ENCODE data around the gene MMAB.

The MMAB gene

DNA sequence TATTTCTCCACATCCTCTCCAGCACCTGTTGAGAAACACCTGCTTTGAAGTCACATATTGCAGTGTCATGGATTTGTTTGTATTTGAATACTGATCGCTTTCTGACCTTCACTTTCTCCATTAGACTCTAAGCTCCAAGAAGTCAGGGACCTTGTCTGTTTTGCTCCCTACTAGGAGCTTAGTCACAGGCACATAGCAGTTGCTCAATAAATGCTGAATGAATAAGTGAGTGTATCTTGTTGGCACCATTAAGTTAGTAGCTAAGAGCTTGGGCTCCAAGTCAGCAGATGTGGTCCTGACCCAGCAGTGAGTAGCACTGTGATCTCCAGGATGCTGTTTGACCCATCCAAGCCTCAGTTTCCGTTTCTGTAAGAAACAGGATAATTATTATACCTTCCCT, 10.4 kb upstream of the MMAB start:
- DNase-seq (ENCODE audit: low spot score), result no peak

DNA sequence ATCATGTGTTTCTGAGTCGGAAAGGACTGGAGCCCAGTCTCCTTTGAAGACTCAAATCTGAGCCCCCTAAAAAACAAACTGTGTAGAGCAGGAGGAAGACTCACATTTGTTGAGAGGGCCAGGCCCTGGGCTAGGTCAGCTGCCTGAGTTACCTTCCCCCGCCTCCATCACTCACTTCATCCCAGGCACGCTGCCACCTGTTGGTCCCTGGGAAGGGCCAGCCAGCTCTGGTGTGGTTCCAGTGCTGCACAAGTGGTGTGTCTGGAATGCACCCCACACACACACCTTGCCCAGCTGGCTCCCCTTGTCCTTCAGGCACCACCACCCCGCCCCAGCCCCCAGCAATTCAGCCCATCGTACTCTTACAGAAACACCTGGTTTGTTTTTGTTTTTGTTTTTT, 9.3 kb upstream of the MMAB start:
- DNase-seq (ENCODE audit: low spot score), result no peak

DNA sequence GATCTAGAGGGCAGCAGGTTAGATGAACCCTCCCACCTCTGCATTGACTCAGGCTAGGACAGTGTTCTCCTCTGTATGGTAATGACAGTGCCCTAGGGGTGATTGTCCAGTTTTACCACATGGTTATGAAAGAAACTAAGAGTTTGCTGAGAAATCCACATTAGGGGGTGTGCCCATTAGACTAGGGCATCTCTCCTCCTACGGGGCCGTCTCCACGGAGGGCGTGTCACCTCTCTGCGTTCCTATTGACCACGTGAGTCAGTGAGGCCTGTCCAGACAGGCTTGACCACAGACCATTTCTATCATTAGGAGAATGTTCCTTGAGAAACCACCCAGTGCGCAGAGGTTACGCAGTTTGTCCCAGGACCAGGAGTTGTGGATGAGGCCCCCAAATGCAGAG, 8.6 kb upstream of the MMAB start:
- no peak for DNase-seq (ENCODE audit: low spot score)

DNA sequence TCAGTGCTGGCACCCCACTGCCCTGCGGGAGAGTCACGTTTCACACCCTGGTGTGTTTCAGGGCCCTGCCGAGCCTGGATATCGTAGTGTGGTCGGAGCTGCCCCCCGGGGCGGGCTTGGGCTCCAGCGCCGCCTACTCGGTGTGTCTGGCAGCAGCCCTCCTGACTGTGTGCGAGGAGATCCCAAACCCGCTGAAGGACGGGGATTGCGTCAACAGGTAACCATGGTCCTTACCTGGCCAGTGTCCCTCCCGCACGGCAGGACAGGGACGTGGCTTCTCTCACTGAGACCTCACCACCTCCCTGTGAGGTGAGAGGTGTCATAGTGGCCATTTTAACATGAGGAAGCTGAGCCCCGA, 8.0 kb upstream of the MMAB start:
- DNase-seq (ENCODE audit: low spot score), result no peak

DNA sequence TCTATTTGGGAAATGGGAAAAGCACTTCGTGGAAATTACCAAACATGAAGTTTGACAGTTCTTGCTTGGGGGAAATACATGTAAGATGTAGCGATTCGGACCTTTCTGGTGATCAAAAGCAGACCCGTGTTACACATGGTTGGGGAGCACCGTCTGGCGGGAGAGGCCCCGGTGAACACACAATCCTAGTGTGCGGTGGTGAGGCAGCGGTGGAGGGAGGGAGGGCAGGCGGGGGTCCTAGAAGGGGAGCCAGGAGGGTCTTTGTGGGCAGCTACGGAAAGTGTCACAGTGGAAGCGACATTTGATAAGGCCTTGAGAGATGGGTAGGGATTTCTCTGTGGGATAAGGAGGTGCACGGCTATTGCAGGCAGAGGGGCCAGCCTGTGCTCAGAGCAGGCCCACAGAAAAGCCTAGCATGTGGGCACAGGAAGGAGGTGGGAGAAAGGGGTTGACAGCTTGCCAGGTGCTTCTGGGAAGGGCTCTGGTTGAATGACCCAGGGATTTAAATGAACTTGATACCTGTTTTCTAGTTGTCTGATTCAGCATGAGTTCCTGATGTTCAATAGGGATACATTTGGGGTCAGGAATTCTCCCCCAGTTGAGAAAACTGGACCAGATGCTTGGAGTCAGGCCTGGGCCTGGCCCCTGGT, 7.5 kb upstream of the MMAB start:
- no peak for DNase-seq (ENCODE audit: low spot score)

DNA sequence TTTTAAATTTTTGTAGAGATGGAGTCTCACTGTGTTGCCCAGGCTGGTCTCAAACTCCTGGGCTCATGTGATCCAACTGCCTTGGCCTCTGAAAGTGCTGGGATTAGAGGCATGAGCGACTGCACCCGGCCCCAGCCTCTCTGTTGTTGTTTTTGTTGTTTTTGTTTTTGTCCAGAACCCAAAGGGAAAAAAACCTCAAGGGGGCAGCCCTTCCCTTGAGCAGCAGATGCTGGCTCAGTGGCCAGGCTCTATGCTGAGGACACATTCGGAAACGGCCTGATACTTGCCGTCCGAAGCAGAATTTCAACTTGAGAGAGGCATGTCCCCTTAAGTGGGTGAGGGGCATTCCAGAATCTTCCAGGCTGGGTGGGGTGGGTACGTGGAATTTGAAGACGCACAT, 7.0 kb upstream of the MMAB start:
- DNase-seq (ENCODE audit: low spot score), result no peak

DNA sequence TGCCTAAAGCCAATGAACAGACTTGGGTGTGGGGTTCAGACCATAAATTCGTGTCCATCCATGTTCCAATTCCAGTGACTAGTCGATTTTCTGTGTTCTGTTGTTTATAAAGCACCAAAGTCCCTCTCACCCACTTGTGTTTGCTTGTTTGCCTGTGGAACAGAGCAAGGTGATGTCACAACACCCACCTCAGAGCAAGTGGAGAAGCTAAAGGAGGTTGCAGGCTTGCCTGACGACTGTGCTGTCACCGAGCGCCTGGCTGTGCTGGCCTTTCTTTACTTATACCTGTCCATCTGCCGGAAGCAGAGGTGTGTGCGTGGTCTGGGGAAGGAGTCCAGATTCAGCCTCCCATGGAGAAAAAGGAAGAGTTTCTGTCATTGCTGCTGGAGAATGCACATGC, 6.3 kb upstream of the MMAB start:
- no peak for DNase-seq (ENCODE audit: low spot score)

DNA sequence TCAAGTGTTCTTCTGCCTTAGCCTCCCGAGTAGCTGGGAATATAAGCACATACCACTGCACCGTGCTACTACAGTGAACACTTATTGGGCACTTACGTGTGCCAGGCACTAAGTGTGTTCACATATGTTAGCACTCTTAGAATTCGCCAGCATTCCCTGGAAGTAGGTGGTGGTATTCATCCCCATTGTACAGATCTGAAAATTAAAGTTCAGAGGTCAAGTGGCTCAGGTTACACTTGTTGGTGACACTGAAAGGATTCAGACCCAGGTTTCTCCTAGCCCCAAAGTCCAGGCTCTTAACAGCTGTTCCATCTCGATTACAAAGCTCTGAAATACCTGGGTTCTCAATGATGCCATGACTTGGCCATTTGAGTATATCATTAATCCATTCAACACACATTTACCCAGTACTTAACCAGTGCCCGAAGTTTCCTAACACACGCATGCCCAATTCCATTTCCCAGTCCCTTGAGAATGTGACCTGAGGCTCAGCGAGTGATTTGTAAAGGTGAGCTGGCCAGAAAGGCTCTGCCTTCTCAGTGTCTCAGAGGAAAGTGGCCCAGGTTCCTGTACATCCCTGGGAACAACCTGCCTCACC, 5.1 kb upstream of the MMAB start:
- no peak for DNase-seq (ENCODE audit: low spot score)

DNA sequence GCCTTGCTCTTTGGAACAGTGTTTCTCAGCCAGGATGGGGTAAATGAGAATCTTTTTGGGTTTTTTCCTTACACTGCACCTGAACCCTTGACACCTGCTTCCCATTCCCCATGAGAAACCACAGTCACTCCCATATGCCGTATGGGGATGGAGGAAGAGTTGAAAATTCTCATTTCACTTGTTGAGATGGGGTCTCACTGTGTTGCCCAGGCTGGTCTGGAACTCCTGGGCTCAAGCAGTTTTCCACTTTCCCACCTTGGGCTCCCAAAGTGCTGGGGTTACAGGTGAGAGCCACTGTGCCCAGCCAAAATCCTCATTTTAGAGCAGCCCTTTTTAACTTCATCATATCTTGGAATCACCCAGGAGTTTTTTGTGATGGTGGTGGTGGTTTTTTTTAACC, 4.0 kb upstream of the MMAB start:
- no peak for DNase-seq (ENCODE audit: low spot score)

DNA sequence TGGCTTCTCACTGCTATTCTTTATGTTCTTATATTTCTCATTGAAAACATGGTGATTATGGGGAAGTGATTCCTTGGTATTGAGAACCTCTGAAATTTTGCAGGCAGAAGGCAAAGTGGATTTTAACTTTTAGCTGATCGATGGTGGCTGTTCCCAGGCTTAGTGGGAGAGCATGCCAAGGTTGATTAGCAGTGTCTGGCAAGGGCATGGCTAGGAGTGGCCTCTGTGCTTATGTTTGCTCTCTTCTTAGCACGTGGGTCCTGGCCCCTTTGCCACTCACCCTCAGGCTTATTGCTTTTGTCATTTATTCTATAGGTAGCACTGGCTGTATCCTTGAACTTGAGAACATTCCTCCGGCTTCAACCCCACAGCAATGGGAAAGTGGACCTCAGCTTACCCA, 2.4 kb upstream of the MMAB start:
- DNase-seq (ENCODE audit: low spot score), result no peak

DNA sequence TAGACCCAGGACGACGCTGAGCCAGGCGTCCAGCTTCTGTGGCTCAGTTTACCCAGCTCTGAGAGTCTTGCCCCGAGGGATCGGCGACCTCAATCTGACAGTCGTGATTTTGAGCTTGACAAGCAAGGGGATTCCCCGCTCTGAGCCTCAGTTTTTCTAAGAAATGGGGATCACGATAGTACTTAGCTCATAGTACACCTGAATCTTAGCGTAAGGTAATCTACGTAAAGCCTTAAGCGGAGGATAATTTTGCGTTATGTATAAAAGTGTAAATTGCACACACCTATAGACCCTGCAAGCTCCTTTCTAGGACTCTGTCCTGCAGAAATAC, 575 bp upstream of the MMAB start:
- no peak for DNase-seq (ENCODE audit: low spot score)

DNA sequence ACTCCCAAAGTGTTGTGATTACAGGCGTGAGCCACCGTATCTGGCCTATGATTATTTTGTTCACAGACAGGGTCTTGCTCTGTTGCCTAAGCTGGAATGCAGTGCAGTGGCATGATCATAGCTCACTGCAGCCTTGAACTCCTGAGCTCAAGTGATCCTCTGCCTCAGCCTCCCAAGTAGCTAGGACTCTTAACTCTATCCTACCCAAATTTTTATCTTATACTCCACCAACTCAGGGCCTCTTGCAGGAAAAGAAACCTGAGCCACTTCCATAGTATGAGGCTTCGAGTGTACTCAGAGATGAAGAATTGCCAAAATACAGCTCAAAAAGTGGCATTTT, 828 bp downstream of the MMAB start:
- DNase-seq (ENCODE audit: low spot score), result no peak

DNA sequence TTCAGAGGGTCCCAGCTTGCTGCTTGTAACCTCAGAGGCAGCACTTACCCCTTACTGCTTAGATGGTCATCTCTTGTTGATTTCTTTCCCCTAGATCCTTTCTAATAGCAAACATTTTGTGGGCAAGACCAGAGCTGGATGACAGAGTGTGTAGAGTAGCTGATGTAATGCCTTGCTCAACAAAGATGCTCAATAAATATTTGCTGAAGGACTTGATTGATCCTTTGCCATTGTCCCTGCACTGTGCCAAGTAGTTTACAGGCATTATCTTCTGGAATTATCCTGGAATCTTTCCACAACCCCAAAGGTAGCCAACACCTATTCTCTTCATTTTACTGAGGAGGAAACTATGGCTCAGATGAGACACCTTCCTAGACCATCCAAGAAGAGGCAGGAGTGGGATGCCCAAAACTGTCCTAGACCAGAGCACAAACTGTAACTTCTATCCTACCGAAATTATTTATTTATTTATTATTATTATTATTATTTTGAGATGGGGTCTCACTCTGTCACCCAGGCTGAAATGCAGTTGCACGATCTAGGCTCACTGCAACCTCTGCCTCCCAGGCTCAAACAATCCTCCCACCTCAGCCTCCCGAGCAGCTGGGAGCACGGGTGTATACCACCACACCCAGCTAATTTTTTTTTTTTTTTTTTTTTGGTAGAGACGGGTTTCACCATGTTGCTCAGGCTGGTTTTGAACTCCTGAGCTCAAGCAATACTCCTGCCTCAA, 1.4 kb downstream of the MMAB start:
- DNase-seq (ENCODE audit: low spot score), result no peak

DNA sequence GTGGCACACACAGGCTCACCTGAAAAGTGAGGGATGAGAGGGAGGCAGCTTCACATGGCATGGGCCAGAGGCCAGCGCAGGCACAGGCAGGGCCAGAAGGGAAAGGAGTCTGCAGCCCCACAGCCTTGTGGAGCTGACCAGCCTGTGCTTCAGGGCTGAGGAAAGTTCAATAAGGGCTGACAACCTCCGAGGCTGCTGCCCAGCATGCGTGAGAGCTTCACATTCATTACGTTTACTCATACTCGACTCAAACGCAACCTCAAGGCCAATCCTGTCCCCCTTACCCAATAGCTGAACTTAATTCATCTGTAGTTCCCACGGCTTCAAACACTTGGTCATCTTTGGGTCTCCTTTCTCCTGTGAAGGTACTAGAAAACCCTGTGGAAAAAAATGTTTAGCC, 4.8 kb downstream of the MMAB start:
- no peak for DNase-seq (ENCODE audit: low spot score)

DNA sequence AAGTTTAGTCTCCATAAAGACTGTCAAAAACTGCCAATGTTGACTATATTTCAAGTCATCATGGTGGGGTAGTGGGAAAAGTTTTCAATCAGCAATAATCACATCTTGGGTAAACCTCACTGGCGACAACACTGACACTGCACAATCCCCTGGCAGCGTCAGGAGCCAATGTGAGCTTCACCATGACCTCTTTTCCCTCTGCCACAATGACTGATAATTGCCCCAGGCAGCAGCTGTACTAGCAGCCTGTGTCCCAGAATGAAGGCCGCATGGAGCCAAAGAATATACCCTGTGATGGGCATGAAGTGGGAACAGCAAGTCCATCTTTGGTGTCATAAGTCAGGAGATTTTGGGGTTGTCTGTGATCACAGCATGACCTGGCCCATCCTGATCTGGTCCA, 5.3 kb downstream of the MMAB start:
- DNase-seq (ENCODE audit: low spot score), result no peak

DNA sequence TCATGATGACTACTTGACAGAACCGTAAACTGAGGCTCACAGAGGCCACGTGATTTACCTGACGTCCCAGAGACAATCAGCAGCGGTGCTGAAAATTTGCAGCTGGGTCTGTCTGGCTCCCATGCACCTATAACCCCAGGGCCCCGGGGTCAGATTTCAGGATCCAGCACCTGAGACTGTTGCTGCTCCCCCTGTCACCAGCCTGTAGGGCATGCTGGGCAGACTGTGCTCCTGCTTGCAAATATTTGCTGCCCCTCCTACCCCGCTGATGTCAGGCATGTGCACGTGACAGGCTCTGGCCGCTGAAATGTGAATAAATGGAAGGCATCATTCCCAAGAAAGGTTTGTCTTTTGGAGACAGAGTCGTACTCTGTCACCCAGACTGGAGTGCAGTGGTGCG, 6.0 kb downstream of the MMAB start:
- DNase-seq (ENCODE audit: low spot score), result no peak

DNA sequence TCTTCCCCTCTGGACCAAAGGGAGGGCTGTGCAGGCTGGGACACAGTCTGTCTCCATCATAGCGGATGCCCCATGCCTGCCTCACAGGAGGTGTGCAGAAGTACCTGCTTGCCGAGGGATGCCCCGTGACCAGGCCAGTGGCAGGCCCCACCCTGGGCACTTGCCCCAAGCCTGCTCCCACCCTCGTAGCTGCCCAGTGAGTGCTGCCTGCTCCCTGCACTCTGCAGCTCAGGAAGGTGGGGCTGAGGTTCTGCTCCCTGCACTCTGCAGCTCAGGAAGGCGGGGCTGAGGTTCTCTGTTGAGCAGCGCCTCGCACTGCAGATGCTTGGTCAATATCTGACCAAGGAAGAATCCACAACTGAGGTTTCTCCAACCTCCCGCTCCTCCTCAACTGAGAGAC, 6.9 kb downstream of the MMAB start:
- no peak for DNase-seq (ENCODE audit: low spot score)

DNA sequence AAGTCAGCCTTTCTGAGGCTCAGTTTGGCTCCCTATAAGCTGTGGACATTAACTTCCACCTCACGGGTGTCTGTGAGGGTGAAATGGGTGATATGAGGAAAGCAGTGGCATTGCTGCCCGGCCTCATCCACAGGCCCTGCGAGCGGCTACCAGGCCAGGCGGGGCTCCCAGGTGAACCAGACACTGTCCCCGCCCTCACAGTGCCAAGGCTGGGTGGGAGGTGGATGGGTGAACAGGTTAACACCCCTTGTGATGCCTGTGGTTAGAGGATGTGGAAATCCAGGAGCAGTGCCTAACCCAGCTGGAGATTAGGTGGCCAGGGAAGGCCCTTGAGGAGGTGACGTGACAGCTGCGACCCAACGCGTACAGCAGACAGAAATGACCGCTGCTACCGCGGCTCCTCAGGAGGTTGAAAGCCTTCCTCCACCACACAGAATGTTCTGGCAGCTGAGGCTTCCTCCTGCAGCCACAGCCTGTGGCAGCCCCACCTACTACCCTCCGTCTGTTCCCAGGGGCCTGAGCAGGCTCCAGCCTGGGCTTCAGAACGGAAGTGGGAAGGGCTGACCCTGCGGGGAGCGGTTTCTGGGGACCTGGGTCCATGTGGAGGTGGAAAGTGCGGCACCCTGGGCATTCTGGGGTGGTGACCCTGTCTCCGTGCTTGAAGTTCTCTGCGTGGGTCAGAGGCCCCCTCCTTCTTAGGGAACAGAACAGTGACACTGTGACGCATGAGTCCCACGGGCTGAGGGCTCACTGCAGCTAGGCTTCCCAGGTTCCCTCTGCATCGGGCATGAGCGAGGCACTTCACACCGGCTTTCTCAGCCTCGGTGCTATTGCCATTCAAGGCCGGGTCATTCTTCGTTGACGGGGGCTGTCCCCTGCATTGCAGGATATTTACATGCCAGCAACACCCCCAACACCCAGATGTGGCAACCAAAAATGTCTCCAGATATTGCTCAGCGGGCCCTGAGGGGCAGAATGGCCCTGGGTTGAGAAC, 9.7 kb downstream of the MMAB start:
- no peak for DNase-seq (ENCODE audit: low spot score)

DNA sequence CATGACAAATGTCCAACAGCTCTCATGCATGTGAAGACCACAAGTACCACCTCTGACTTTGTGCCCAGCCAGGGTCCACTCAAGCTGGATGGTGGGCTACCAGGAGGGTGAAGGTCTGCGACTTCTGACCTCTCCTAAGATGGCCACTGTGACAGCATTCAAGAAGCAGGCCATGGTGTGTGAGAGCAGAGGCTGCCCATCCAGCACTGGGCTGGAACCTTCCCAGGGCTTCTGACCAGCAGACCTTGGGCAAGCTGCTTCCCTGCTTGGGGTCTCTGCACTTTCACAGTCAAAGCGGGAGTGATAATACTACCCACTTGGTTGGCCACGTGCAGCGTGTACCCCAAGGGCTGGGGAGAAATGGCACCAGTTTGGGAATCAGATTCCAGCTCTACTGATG, 10.4 kb downstream of the MMAB start:
- DNase-seq (ENCODE audit: low spot score), result no peak

DNA sequence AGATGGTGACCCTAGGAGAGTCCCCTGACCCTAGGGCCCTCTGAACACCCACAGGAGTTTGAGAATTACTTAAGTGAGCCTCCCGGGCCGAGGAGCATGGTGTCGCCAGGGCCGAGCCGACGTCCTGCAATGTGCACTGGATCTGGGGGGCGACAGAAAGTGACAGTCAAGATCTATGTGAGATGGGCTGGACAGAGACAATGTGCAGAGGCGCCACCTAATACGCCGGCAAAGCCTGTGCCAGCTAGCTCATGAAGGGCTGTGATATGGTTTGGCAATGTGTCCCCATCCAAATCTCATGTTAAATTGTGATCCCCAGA, 11.6 kb downstream of the MMAB start:
- no peak for DNase-seq (ENCODE audit: low spot score)

DNA sequence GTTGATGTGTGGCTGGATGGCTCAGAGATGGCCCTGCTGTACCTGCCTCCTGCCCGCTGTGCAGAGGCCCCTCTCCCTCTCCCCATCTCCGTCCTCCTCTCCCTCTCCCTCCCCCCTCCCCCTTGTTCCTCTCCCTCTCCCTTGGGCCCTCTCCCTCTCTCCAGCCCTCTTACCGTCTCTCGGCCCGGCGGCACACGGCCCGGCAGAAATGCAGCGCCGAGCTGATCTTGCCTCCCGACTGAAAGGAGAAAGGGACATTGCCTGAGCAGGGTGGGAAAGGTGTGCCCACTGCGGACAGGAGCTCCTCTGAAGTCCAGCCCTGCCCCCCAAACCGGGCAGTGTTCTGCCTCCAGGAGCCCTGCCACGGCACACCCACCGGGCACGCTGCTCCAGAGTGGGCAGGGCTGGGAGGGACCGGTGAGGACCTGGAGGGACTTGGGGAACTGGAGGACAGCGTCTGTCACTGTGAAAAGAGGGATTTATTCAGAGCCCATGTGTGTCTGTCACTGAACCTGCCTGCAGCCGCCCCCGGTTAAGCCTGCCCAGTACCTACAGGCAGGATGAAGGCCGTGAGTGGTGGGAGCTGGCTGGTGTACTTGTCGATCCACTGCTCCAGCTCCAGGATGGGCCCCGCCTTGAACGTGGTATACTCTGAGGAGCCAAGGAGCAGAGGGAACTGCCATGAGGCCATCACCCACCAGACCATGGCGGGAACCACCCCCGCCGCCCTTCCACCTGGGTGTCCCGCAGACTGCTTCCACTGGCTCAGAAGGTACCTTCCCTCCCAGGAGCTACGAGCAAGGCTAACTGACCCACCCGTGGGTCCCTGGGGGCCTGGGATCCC, 12.2 kb downstream of the MMAB start:
- no peak for DNase-seq (ENCODE audit: low spot score)

DNA sequence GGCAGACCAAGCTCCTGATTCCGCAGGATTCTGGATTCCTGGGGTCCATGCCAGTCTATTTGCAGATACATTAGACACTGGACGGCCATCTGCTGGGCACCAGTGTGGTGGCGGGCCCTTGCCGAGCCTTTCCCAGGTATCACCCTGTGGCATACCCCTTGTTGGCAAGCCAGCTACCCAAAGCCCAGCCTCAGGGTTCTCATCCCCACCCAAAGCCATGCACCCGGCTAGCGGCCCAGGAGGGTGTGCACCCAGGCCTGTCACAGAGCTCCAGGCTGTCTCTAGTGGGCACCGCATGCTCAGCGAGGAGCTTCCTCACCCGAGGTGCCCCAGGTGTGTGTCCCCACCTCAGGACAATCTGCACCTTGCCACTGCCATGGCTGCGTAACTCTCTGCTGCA, 13.7 kb downstream of the MMAB start:
- DNase-seq (ENCODE audit: low spot score), result no peak
